ENCODE measurements around the gene PTPRD. TPM values are rescaled to one million over a fixed set of nuclear protein-coding genes. Genes with fewer than 3 reads are reported as not detected.

PTPRD gene
- total RNA-seq, 1 experiment from 2014 or later = 32.5 TPM

DNA sequence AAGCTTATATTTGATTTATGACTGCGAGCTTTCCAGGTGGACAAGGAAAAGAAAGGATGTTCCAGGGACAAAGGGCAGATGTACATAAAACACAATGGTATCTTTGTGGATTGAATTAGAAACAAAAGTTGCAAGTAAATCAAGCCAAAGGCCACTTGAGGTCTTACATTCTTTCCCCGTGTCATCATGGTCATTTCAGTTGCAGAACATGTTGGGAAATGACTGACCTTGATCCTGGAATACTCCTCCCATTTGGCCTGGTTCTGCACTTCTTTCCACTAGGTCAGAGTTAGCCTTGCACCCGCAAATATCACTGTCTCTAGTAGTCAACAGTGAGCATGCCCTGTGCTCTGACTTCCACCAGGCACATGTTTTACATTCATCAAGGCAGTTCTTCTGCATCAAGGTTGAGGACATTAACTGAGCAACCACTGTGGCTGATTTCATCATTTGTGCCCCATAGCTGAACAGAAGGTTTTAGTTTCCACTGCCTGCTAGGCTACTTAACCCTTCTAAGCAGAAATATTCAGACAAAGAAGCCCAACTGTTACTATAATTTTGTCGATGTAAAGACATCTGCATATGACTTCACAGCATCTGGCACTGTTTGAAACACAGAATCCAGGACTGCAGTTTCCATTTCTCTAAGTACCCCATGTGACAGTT, 1651.5 kb downstream of the PTPRD start:
- no peak overlapping the region for H2AFZ ChIP-seq (ENCODE audit: low read length)
- no peak overlapping the region; a peak in 2 of 7 replicates for H3K27ac Mint-ChIP-seq

More for the DNA sequence above, 1651.5 kb downstream of the PTPRD start:
- H3K4me1 Mint-ChIP-seq = peaks cover 7 to 8% of the 10 kb centered on the region in 2 experiments
- Histone ChIP-seq H2AK5ac (ENCODE audit: insufficient read length, low read length) (no peak overlapping the region), H3T11ph (ENCODE audit: low read length) (no peak overlapping the region), H3K4me1 (ENCODE audit: insufficient read depth, low read length) (no peaks in the 10 kb centered on the region), H3K4ac (ENCODE audit: low read depth, low read length) (no peak overlapping the region), H2BK15ac (ENCODE audit: low read depth, low read length) (no peak overlapping the region), H3K18ac (ENCODE audit: insufficient read length, low read depth, low read length) (no peak overlapping the region), H2BK120ac (ENCODE audit: low read depth, low read length, poor library complexity, severe bottlenecking) (no peak overlapping the region), H2BK20ac (ENCODE audit: low read depth, low read length, poor library complexity, severe bottlenecking) (no peak overlapping the region), H3K9ac (ENCODE audit: extremely low read depth, insufficient read length, low read length) (no peak overlapping the region), H3K27me3 (ENCODE audit: insufficient read depth, low read length) (no peaks in the 10 kb centered on the region), H3K23me2 (ENCODE audit: insufficient read length, low read depth, low read length, poor library complexity, severe bottlenecking) (no peaks in the 10 kb centered on the region), H2BK5ac (ENCODE audit: insufficient read length, low read length) (no peak overlapping the region), H4K5ac (ENCODE audit: insufficient read length, low read depth, low read length) (no peak overlapping the region), H4K20me1 (ENCODE audit: control insufficient read depth, insufficient read depth, insufficient read length) (no peaks in the 10 kb centered on the region), H3K56ac (ENCODE audit: insufficient read length, low read depth, low read length) (no peak overlapping the region), H4K91ac (ENCODE audit: insufficient read length, low read depth, low read length) (no peak overlapping the region), H3K79me1 (ENCODE audit: insufficient read depth, low read depth, low read length, poor library complexity, severe bottlenecking) (no peaks in the 10 kb centered on the region), H3K4me2 (ENCODE audit: insufficient read depth, insufficient read length, low read length) (no peak overlapping the region), H3K79me2 (ENCODE audit: insufficient read depth, low read length) (no peaks in the 10 kb centered on the region), H2BK12ac (ENCODE audit: insufficient read length, low read depth, low read length) (no peak overlapping the region), H4K8ac (replicated peaks; ENCODE audit: insufficient read length, low read depth, low read length) (no peak overlapping the region), H3K27ac (ENCODE audit: insufficient read length, low read depth, low read length) (no peak overlapping the region), H3K23ac (ENCODE audit: insufficient read length, low read depth, low read length) (no peak overlapping the region), H3K14ac (ENCODE audit: insufficient read depth, low read length) (no peak overlapping the region), H3K9me3 (ENCODE audit: control insufficient read depth, low read depth, low read length) (no peaks in the 10 kb centered on the region)
- no CpG with 5 or more reads among the region's 4 CpGs for WGBS (ENCODE audit: extremely low coverage, insufficient read length, low lambda C conversion rate)
- H3K27me3 Mint-ChIP-seq (ENCODE audit: low read depth) = no peaks in the 10 kb centered on the region
- no peak for DNase-seq
- H3K4me3 Mint-ChIP-seq = no peak overlapping the region
- no peaks in the 10 kb centered on the region for H3K36me3 Mint-ChIP-seq (ENCODE audit: insufficient read depth in 1 of 3, low read depth in 3 of 3)
- TF ChIP-seq, protein P1, sequence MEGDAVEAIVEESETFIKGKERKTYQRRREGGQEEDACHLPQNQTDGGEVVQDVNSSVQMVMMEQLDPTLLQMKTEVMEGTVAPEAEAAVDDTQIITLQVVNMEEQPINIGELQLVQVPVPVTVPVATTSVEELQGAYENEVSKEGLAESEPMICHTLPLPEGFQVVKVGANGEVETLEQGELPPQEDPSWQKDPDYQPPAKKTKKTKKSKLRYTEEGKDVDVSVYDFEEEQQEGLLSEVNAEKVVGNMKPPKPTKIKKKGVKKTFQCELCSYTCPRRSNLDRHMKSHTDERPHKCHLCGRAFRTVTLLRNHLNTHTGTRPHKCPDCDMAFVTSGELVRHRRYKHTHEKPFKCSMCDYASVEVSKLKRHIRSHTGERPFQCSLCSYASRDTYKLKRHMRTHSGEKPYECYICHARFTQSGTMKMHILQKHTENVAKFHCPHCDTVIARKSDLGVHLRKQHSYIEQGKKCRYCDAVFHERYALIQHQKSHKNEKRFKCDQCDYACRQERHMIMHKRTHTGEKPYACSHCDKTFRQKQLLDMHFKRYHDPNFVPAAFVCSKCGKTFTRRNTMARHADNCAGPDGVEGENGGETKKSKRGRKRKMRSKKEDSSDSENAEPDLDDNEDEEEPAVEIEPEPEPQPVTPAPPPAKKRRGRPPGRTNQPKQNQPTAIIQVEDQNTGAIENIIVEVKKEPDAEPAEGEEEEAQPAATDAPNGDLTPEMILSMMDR (conservative IDR thresholded peaks at IDR 0.05) = no peak
- H3K9me3 Mint-ChIP-seq = no peaks in the 10 kb centered on the region

All from H9 (cell line).